CD14-positive monocyte (primary cell): Measurements from ENCODE around the gene ADD2. TPM values are rescaled to one million over a fixed set of nuclear protein-coding genes. Genes with fewer than 3 reads are reported as not detected.

Experiments used
- DNase-seq, 3 donors: peaks; one replicate each; pipeline ENCODE4 v3.0.0-alpha.2; 2011 to 2022
- H2AFZ ChIP-seq: 2 replicates; pipeline ENCODE4 v1.6.0; 2012; ENCODE audit warnings: mild to moderate bottlenecking, low read depth, low read length, inconsistent platforms; ENCODE audit not compliant: insufficient read depth, poor library complexity, severe bottlenecking
- H3K27ac ChIP-seq, 2 donors: 1 replicate in 1 of 2; 2 replicates in 1 of 2; pipeline ENCODE4 v1.5.1; 2012 to 2013; ENCODE audit warnings: low read length in 2 of 2, control low read depth in 1 of 2, inconsistent platforms in 1 of 2, low read depth in 1 of 2, mild to moderate bottlenecking in 1 of 2
- H3K27me3 ChIP-seq, 2 donors: one replicate each; pipeline versions ENCODE4 v1.6.0 to v1.6.1; 2011 to 2013; ENCODE audit warnings: low read length in 2 of 2; ENCODE audit not compliant: control insufficient read depth in 2 of 2, insufficient read depth in 2 of 2
- H3K36me3 ChIP-seq, 2 donors: replicated peaks in 1 of 2; 1 replicate in 1 of 2; 2 replicates in 1 of 2; pipeline versions ENCODE4 v1.5.1 to v1.6.1; 2012 to 2013; ENCODE audit warnings: low read length in 2 of 2, control low read depth in 1 of 2, inconsistent platforms in 1 of 2, mild to moderate bottlenecking in 1 of 2; ENCODE audit not compliant: insufficient read depth in 2 of 2, control insufficient read depth in 1 of 2
- H3K4me1 ChIP-seq, 2 donors: 1 replicate in 1 of 2; 2 replicates in 1 of 2; pipeline versions ENCODE4 v1.5.1 to v1.6.1; 2012 to 2013; ENCODE audit warnings: low read length in 2 of 2, control low read depth in 1 of 2, inconsistent platforms in 1 of 2, mild to moderate bottlenecking in 1 of 2, moderate library complexity in 1 of 2; ENCODE audit not compliant: insufficient read depth in 2 of 2, control insufficient read depth in 1 of 2
- H3K4me2 ChIP-seq: replicated peaks from 2 replicates; pipeline ENCODE3; 2012; ENCODE audit warnings: low read length, moderate library complexity, mild to moderate bottlenecking; ENCODE audit not compliant: poor library complexity, severe bottlenecking; ENCODE audit errors: extremely low read depth
- H3K4me3 ChIP-seq, 3 experiments: fragments of 200-600 bp in 1 of 3; sonication (generic) in 1 of 3; replicated peaks in 1 of 3; 1 replicate in 2 of 3; 2 replicates in 1 of 3; pipeline ENCODE4 v1.5.1; 2011 to 2013; ENCODE audit warnings: low read length in 3 of 3, mild to moderate bottlenecking in 3 of 3, control low read depth in 2 of 3, low read depth in 2 of 3, inconsistent platforms in 1 of 3, moderate library complexity in 1 of 3
- H3K79me2 ChIP-seq: 2 replicates; pipeline ENCODE4 v1.6.0; 2012; ENCODE audit warnings: mild to moderate bottlenecking, control low read depth, inconsistent platforms, low read length, moderate library complexity; ENCODE audit not compliant: insufficient read depth
- H3K9ac ChIP-seq: 2 replicates; pipeline ENCODE4 v1.6.0; 2017; ENCODE audit warnings: low read length, mild to moderate bottlenecking; ENCODE audit not compliant: insufficient read depth, poor library complexity, severe bottlenecking
- H3K9me3 ChIP-seq, 2 donors: replicated peaks in 1 of 2; 1 replicate in 1 of 2; 2 replicates in 1 of 2; pipeline versions ENCODE4 v1.5.1 to v1.6.1; 2012 to 2013; ENCODE audit warnings: low read length in 2 of 2, control low read depth in 1 of 2; ENCODE audit not compliant: control insufficient read depth in 1 of 2, insufficient read depth in 1 of 2
- H4K20me1 ChIP-seq: 2 replicates; pipeline ENCODE4 v1.6.0; 2012; ENCODE audit warnings: mild to moderate bottlenecking, low read length, control low read depth, moderate library complexity; ENCODE audit not compliant: insufficient read depth
- H3K27ac Mint-ChIP-seq, 7 donors: one replicate each; pipeline ENCODE4 v1.8.0; 2020; ENCODE audit warnings: mild to moderate bottlenecking in 7 of 7, mixed read lengths in 7 of 7, moderate library complexity in 6 of 7, inconsistent platforms in 2 of 7
- H3K27me3 Mint-ChIP-seq, 3 donors: one replicate each; pipeline ENCODE4 v1.8.0; 2021 to 2022; ENCODE audit warnings: low read depth in 3 of 3, mild to moderate bottlenecking in 3 of 3, mixed read lengths in 3 of 3, moderate library complexity in 3 of 3, inconsistent platforms in 1 of 3
- H3K36me3 Mint-ChIP-seq, 2 donors: one replicate each; pipeline ENCODE4 v1.8.0; 2020; ENCODE audit warnings: mixed read lengths in 2 of 2, inconsistent platforms in 1 of 2, mild to moderate bottlenecking in 1 of 2
- H3K4me1 Mint-ChIP-seq: one replicate; pipeline ENCODE4 v1.8.0; 2020; ENCODE audit warnings: mild to moderate bottlenecking, mixed read lengths
- H3K4me3 Mint-ChIP-seq, 2 donors: one replicate each; pipeline ENCODE4 v1.8.0; 2020; ENCODE audit warnings: mild to moderate bottlenecking in 2 of 2, mixed read lengths in 2 of 2, moderate library complexity in 1 of 2
- H3K9me3 Mint-ChIP-seq, 7 donors: one replicate each; pipeline ENCODE4 v1.8.0; 2020 to 2022; ENCODE audit warnings: mixed read lengths in 7 of 7, mild to moderate bottlenecking in 6 of 7, moderate library complexity in 6 of 7, inconsistent platforms in 2 of 7
- WGBS: methylation state at CpG from one replicate; pipeline ENCODE4 v1.1.5; 2013; ENCODE audit warnings: missing lambda C conversion rate; ENCODE audit not compliant: insufficient coverage; 5-methylcytosine and 5-hydroxymethylcytosine counted together
- intact Hi-C, 2 donors: fragments of 100-400 bp; cut with micrococcal nuclease; formaldehyde crosslinking; loops; one replicate each; pipeline versions ENCODE4 v1.15.0 to v1.15.1; 2023
- polyA plus RNA-seq, 3 donors: library from polyadenylated mRNA; depleted of rRNA in 1 of 3; unstranded in 2 of 3; stranded (reverse) in 1 of 3; fragments of 300-500 nt in 2 of 3; fragments of >200 nt in 1 of 3; fragmentation: Illumina TruSeq in 2 of 3; gene quantifications; 1 replicate in 2 of 3; 2 replicates in 1 of 3; pipeline ENCODE4 v1.2.3, GENCODE V29; 2012 to 2021
- TF ChIP-seq, protein P1 (sequence below): fragments of 200-600 bp; IDR thresholded peaks from one replicate; pipeline ENCODE4 v1.8.0; 2022; ENCODE audit warnings: antibody characterized with exemption, mild to moderate bottlenecking

Gene ADD2
- polyA plus RNA-seq, 3 donors, result 0.18 to 0.56 (median 0.26) TPM

DNA sequence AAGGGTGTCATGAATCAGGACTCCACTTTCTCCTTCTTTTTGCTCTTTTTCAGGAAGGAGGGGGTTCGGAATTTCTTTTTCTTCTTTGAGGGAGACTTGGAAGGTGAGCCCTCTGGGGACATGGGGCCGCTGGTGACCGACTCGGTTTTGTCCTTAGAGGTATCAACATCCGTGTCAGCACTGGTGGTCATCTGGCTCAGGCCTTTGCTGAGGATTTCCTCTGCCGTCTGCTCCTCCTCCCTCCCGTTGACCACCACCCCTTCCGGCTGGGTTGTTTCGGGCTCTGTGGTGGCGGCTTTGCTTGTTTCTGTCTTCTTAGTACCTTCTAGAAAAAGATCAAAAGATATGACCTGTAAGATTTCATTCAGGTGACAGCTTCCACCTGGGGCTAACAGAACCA lies 104.6 kb downstream of the ADD2 start:
- TF ChIP-seq, protein P1, sequence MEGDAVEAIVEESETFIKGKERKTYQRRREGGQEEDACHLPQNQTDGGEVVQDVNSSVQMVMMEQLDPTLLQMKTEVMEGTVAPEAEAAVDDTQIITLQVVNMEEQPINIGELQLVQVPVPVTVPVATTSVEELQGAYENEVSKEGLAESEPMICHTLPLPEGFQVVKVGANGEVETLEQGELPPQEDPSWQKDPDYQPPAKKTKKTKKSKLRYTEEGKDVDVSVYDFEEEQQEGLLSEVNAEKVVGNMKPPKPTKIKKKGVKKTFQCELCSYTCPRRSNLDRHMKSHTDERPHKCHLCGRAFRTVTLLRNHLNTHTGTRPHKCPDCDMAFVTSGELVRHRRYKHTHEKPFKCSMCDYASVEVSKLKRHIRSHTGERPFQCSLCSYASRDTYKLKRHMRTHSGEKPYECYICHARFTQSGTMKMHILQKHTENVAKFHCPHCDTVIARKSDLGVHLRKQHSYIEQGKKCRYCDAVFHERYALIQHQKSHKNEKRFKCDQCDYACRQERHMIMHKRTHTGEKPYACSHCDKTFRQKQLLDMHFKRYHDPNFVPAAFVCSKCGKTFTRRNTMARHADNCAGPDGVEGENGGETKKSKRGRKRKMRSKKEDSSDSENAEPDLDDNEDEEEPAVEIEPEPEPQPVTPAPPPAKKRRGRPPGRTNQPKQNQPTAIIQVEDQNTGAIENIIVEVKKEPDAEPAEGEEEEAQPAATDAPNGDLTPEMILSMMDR, result no peak
- Histone ChIP-seq H3K4me2 (no peak overlapping the region), H3K9ac (no peak overlapping the region), H3K4me3 (no peak overlapping the region), H3K27ac (no peak overlapping the region), H3K4me1 (no peaks in the 10 kb centered on the region), H3K9me3 (no peaks in the 10 kb centered on the region), H3K27me3 (no peaks in the 10 kb centered on the region), H2AFZ (no peak overlapping the region), H3K36me3 (no peaks in the 10 kb centered on the region), H4K20me1 (no peaks in the 10 kb centered on the region), H3K79me2 (no peaks in the 10 kb centered on the region)
- 98% methylated on average over 8 of the region's 10 CpGs for WGBS
- no peak overlapping the region for H3K4me3 Mint-ChIP-seq
- no peak overlapping the region for H3K27ac Mint-ChIP-seq
- no peak for DNase-seq
- H3K36me3 Mint-ChIP-seq, result no peaks in the 10 kb centered on the region
- peaks cover 0 to 7% (median 3%) of the 10 kb centered on the region in 3 donors for H3K27me3 Mint-ChIP-seq
- peaks cover 0 to 4% (median 0%) of the 10 kb centered on the region in 7 donors for H3K9me3 Mint-ChIP-seq
- no peaks in the 10 kb centered on the region for H3K4me1 Mint-ChIP-seq
- intact Hi-C loops, result no loop called here

DNA sequence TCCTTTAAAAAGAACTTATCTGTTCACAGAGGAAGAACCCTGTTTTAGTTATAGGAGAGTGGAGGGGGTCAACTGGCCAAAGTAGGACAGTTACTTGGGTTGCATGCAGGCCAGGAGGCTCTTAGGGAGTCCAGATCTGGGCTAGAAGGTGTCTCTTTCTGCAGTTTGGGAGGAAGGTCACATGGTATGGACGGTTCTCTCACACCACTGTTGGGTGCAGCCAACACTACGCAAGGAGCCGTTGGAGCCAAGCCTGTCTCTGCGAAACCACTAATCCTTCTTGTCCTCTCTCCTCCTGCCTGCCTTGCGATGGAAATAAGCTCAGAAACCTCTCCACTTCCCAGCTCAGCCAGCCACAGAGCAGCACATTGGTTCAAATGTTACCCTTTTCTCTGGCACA lies 108.4 kb downstream of the ADD2 start:
- TF ChIP-seq, protein P1, result no peak
- DNase-seq, result no peak
- no peaks in the 10 kb centered on the region for H3K36me3 Mint-ChIP-seq
- 97% methylated on average over 4 of the region's 5 CpGs for WGBS
- Histone ChIP-seq H3K27me3 (no peaks in the 10 kb centered on the region), H4K20me1 (no peaks in the 10 kb centered on the region), H3K4me2 (no peak overlapping the region), H3K9me3 (no peaks in the 10 kb centered on the region), H2AFZ (no peak overlapping the region), H3K79me2 (no peaks in the 10 kb centered on the region), H3K9ac (no peak overlapping the region), H3K36me3 (no peaks in the 10 kb centered on the region), H3K27ac (no peak overlapping the region), H3K4me1 (no peaks in the 10 kb centered on the region), H3K4me3 (no peak overlapping the region)
- H3K4me3 Mint-ChIP-seq, result no peak overlapping the region
- intact Hi-C loops, result no loop called here
- no peak overlapping the region for H3K27ac Mint-ChIP-seq
- no peaks in the 10 kb centered on the region for H3K4me1 Mint-ChIP-seq
- peaks cover 4 to 22% (median 11%) of the 10 kb centered on the region in 3 donors for H3K27me3 Mint-ChIP-seq
- peaks cover 0 to 2% (median 0%) of the 10 kb centered on the region in 7 donors for H3K9me3 Mint-ChIP-seq
